Common myeloid progenitor, CD34-positive (primary cell): Measurements from ENCODE around the gene GPRIN3.

Experiments used
- CTCF ChIA-PET: fragments of 350-600 bp; sonication (Branson Sonifier 250); formaldehyde crosslinking; loops from one replicate; lab custom pipeline; 2021; ENCODE audit warnings: antibody characterized with exemption; lab: Charles Lee
- POLR2A ChIA-PET: fragments of 350-600 bp; sonication (Branson Sonifier 250); formaldehyde crosslinking; loops from one replicate; lab custom pipeline; 2021; ENCODE audit warnings: antibody characterized with exemption; lab: Charles Lee
- DNase-seq, 3 donors: peaks; one replicate each; pipeline versions ENCODE4 v3.0.0 to v3.0.0-alpha.2; 2013
- H3K27ac ChIP-seq, 2 experiments: 1 replicate in 1 of 2; 2 replicates in 1 of 2; pipeline ENCODE4 v1.7.0; 2013; ENCODE audit warnings: inconsistent platforms in 2 of 2, low read length in 2 of 2, mild to moderate bottlenecking in 2 of 2, low read depth in 1 of 2, moderate library complexity in 1 of 2; ENCODE audit not compliant: severe bottlenecking in 2 of 2, insufficient read depth in 1 of 2, poor library complexity in 1 of 2
- H3K27me3 ChIP-seq, 5 experiments: replicated peaks in 2 of 5; 1 replicate in 3 of 5; 2 replicates in 2 of 5; pipeline versions ENCODE4 v1.6.1 to v1.7.0; 2013; ENCODE audit warnings: low read length in 4 of 5, mild to moderate bottlenecking in 2 of 5, moderate library complexity in 2 of 5, inconsistent platforms in 1 of 5; ENCODE audit not compliant: insufficient read depth in 5 of 5, control insufficient read depth in 4 of 5
- H3K36me3 ChIP-seq, 4 experiments: 1 replicate in 2 of 4; 2 replicates in 2 of 4; pipeline versions ENCODE4 v1.6.1 to v1.7.0; 2013; ENCODE audit warnings: low read length in 3 of 4, control low read depth in 1 of 4, mild to moderate bottlenecking in 1 of 4; ENCODE audit not compliant: control insufficient read depth in 4 of 4, insufficient read depth in 4 of 4
- H3K4me1 ChIP-seq, 4 experiments: 1 replicate in 3 of 4; 2 replicates in 1 of 4; pipeline versions ENCODE4 v1.6.1 to v1.7.1; 2013; ENCODE audit warnings: low read length in 3 of 4, mild to moderate bottlenecking in 3 of 4, control low read depth in 1 of 4, inconsistent platforms in 1 of 4, moderate library complexity in 1 of 4; ENCODE audit not compliant: control insufficient read depth in 4 of 4, insufficient read depth in 4 of 4; ENCODE audit errors: control extremely low read depth in 1 of 4
- H3K4me3 ChIP-seq, 7 experiments: 1 replicate in 4 of 7; 2 replicates in 3 of 7; pipeline versions ENCODE4 v1.5.1 to v1.7.0; 2013; ENCODE audit warnings: mild to moderate bottlenecking in 7 of 7, low read length in 6 of 7, moderate library complexity in 6 of 7, inconsistent platforms in 2 of 7, low read depth in 2 of 7, control low read depth in 1 of 7; ENCODE audit not compliant: insufficient read depth in 4 of 7, control insufficient read depth in 1 of 7; ENCODE audit errors: extremely low read depth in 1 of 7
- H3K9me3 ChIP-seq, 5 experiments: 1 replicate in 4 of 5; 2 replicates in 1 of 5; pipeline versions ENCODE4 v1.6.1 to v1.7.1; 2013; ENCODE audit warnings: low read length in 4 of 5, mild to moderate bottlenecking in 2 of 5, inconsistent platforms in 1 of 5, low read depth in 1 of 5, moderate library complexity in 1 of 5; ENCODE audit not compliant: control insufficient read depth in 4 of 5, insufficient read depth in 2 of 5; ENCODE audit errors: control extremely low read depth in 1 of 5
- WGBS: methylation state at CpG from one replicate; pipeline ENCODE4 v1.1.5; 2013; ENCODE audit not compliant: insufficient coverage; 5-methylcytosine and 5-hydroxymethylcytosine counted together

Gene GPRIN3

DNA sequence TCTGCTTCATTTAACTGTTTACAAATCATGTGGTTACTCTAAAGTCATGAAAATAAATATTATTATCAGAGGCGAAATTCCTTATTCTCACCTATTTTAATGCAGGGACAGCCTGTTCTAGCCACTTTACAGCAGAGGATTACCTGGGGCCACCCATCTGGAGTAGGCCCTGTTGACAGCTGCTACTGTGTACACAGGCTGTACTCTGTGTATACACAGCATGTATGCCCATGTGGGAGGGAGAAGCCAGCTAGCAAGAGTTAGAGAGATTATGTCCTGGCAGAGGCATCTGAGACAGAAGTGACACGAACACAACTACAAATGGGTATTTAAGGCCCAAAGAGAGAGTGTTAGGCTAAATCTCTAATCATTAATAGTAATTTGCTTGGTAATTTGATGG is 62.1 kb downstream of the GPRIN3 start:
- no peak overlapping the region for H3K27ac ChIP-seq
- 92% methylated on average over 2 of the region's 2 CpGs for WGBS
- DNase-seq, result no peak
- H3K27me3 ChIP-seq, result no peaks in the 10 kb centered on the region
- peaks cover 0 to 23% (median 17%) of the 10 kb centered on the region in 4 experiments for H3K36me3 ChIP-seq
- ChIA-PET POLR2A (interaction anchor here (1.4 kb wide), 1 partner anchor 20 kb away, joined by 5 read pairs; no protein-coding TSS in a partner anchor), CTCF (interaction anchor here (1.2 to 1.5 kb wide), 3 partner anchors 10 to 12 kb away, joined by 3 to 4 read pairs (median 3); no protein-coding TSS in a partner anchor)
- no peak overlapping the region for H3K4me3 ChIP-seq
- no peaks in the 10 kb centered on the region for H3K9me3 ChIP-seq
- peaks cover 4 to 15% (median 10%) of the 10 kb centered on the region in 4 experiments for H3K4me1 ChIP-seq

DNA sequence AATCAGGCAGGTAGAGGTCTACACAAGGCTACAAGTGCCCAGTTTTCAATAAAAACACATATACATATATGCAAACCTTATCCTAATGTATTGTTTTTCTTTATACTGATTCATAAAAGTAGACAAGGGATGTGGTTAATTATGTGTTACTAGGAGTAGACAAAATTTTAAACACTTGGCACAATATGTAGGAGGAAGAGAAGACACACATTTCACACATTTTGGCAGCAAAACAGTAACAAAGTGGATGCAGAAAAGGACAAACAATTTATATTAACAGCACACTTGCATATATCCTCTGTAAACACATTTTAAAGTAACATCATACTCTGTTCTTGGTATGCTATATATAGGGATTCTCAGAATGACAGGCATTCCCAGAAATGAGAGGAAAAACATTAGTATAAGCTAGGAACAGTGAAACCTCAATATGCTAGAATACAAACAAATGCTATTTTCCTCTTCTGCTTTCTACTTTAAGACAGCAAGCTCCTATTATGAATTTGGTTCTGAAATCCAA is 63.8 kb downstream of the GPRIN3 start:
- CTCF ChIA-PET, result interaction anchor here (1.5 to 2.1 kb wide), 3 partner anchors 11 to 18 kb away, joined by 4 to 10 read pairs (median 6); no protein-coding TSS in a partner anchor
- H3K9me3 ChIP-seq, result no peaks in the 10 kb centered on the region
- peaks cover 0 to 12% (median 9%) of the 10 kb centered on the region in 4 experiments for H3K36me3 ChIP-seq
- peaks cover 4 to 15% (median 10%) of the 10 kb centered on the region in 4 experiments for H3K4me1 ChIP-seq
- peak overlapping the region; percentile 80 to 87 for H3K27ac ChIP-seq
- H3K4me3 ChIP-seq, result no peak overlapping the region
- DNase-seq, result no peak
- H3K27me3 ChIP-seq, result no peaks in the 10 kb centered on the region
- POLR2A ChIA-PET, result interaction anchor here (0.7 kb wide), 1 partner anchor 17 kb away, joined by 3 read pairs; no protein-coding TSS in a partner anchor

- Histone ChIP-seq H3K36me3 (peaks cover 0 to 5% (median 3%) of the 10 kb centered on the region in 4 experiments), H3K27me3 (no peaks in the 10 kb centered on the region), H3K27ac (peak overlapping the region; percentile 80 to 87), H3K4me3 (peak overlapping the region in 1 of 7 experiments; percentile 14), H3K9me3 (no peaks in the 10 kb centered on the region), H3K4me1 (peaks cover 4 to 15% (median 10%) of the 10 kb centered on the region in 4 experiments)
- 44% methylated on average over 2 of the region's 5 CpGs for WGBS
- peak; percentile 48 to 93 (median 90) for DNase-seq
- ChIA-PET CTCF (interaction anchor here (1.5 to 2.1 kb wide), 4 partner anchors 12 to 80 kb away, joined by 3 to 10 read pairs (median 5); no protein-coding TSS in a partner anchor), POLR2A (no interaction called here)
Observed at GRCh38 chr4:89242864-89243732, 64.5 kb downstream of the GPRIN3 start.

- POLR2A ChIA-PET, result no interaction called here
- Histone ChIP-seq H3K27ac (no peak overlapping the region), H3K27me3 (no peaks in the 10 kb centered on the region), H3K36me3 (no peaks in the 10 kb centered on the region), H3K4me3 (no peak overlapping the region), H3K9me3 (no peaks in the 10 kb centered on the region), H3K4me1 (peaks cover 4 to 15% (median 10%) of the 10 kb centered on the region in 4 experiments)
- CTCF ChIA-PET, result interaction anchor here (1.5 to 3.0 kb wide), 4 partner anchors 13 to 79 kb away, joined by 3 to 12 read pairs (median 7); no protein-coding TSS in a partner anchor
- 100% methylated on average over 2 of the region's 2 CpGs for WGBS
- DNase-seq, result no peak
Observed at GRCh38 chr4:89242216-89242615, 65.4 kb downstream of the GPRIN3 start.

- H3K27ac ChIP-seq, result no peak overlapping the region
- H3K4me1 ChIP-seq, result peaks cover 0 to 2% (median 0%) of the 10 kb centered on the region in 4 experiments
- H3K36me3 ChIP-seq, result no peaks in the 10 kb centered on the region
- no peak overlapping the region for H3K4me3 ChIP-seq
- H3K27me3 ChIP-seq, result no peaks in the 10 kb centered on the region
- WGBS, result no CpG with 5 or more reads among the region's 3 CpGs
- H3K9me3 ChIP-seq, result peaks cover 0 to 1% (median 0%) of the 10 kb centered on the region in 5 experiments
- no peak for DNase-seq
- ChIA-PET CTCF (no interaction called here), POLR2A (no interaction called here)
Observed at GRCh38 chr4:89230271-89230670, 77.3 kb downstream of the GPRIN3 start.

DNA sequence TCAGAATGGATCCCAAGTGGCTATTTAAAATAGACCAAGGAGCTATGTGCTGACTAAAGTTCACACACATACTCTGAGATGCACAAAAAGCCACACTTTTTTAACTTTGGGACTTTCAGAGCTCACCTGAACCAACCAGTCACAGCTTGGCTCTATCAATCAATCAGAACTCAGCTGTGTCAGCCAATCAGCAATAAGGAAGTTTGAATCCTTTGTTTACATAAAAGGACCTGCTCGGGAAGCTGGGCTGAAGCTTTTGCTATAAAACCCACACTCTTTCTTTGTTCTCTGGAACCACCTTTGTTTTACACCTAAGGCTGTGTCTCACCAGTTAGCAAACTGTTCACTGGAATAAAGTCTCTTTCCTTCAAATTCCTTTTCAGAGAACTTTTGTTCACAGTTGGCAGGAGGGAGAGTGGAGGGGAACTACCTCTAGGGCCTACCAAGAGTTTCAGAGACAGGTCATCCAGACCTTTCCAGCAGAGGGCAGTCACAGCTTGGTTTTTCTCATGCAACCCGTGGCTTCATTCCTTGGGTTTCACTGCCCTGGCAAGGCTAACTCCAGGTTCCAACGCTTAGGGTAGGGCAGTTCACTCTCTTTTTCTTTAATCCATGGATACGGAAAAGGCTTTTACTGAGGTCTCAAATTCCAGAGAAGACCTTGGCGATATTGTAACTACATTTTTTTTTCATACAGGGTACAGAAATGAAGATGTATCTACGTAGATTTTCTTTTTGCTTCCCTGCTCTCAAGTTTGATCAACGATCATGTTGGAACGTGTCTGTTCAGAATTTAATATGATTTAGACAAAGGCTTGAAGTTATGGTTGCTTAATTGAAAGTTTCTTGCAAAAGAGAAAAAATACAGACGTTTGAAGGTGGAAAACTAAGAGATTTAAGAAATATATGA is 80.7 kb downstream of the GPRIN3 start:
- CTCF ChIA-PET, result interaction anchor here (0.8 to 4.6 kb wide), 29 partner anchors 10 to 683 kb away, joined by 3 to 47 read pairs (median 5); partner anchors contain the start of gene MMRN1
- Histone ChIP-seq H3K27ac (no peak overlapping the region), H3K4me1 (peaks cover 0 to 3% (median 1%) of the 10 kb centered on the region in 4 experiments), H3K27me3 (no peaks in the 10 kb centered on the region), H3K36me3 (no peaks in the 10 kb centered on the region), H3K4me3 (peak overlapping the region in 1 of 7 experiments; percentile 40), H3K9me3 (peaks cover 0 to under 1% (median 0%) of the 10 kb centered on the region in 5 experiments)
- POLR2A ChIA-PET, result interaction anchor here (0.6 kb wide), 1 partner anchor 90 kb away, joined by 3 read pairs; no protein-coding TSS in a partner anchor
- WGBS, result 51% methylated on average over 6 of the region's 9 CpGs
- DNase-seq, result peak; percentile 80 to 90 (median 84)
